Gastroesophageal sphincter (tissue), 4 donors: ENCODE results near the gene PPP2R5B. TPM values are rescaled to one million over a fixed set of nuclear protein-coding genes. Genes with fewer than 3 reads are reported as not detected.

Source experiments
- ATAC-seq: fragments of 150-250 bp; one replicate; pipeline ENCODE4 v1.9.1; 2016; ENCODE audit warnings: mild to moderate bottlenecking, moderate library complexity
- H3K27ac ChIP-seq, 4 donors: fragments of 200-600 bp; sonication (generic) in 3 of 4; 1 replicate in 3 of 4; 2 replicates in 1 of 4; pipeline ENCODE4 v1.5.1; 2016 to 2019
- H3K27me3 ChIP-seq: fragments of 200-600 bp; sonication (generic); one replicate; pipeline ENCODE4 v1.5.1; 2019
- H3K36me3 ChIP-seq, 2 donors: fragments of 200-600 bp; sonication (generic); one replicate each; pipeline ENCODE4 v1.5.1; 2019; ENCODE audit warnings: control low read depth in 1 of 2
- H3K4me1 ChIP-seq, 3 donors: fragments of 200-600 bp; sonication (generic); 1 replicate in 2 of 3; 2 replicates in 1 of 3; pipeline ENCODE4 v1.5.1; 2016 to 2019; ENCODE audit warnings: control low read depth in 2 of 3
- H3K4me3 ChIP-seq, 2 donors: fragments of 200-600 bp; sonication (generic); one replicate each; pipeline ENCODE4 v1.5.1; 2019; ENCODE audit warnings: mild to moderate bottlenecking in 1 of 2, moderate library complexity in 1 of 2
- H3K9me3 ChIP-seq, 3 donors: fragments of 200-600 bp; sonication (generic); one replicate each; pipeline ENCODE4 v1.5.1; 2017 to 2019; ENCODE audit warnings: control low read depth in 2 of 3
- CTCF ChIP-seq, 4 experiments: fragments of 200-600 bp in 2 of 4; fragments of 450-650 bp in 2 of 4; sonication (generic) in 1 of 4; IDR thresholded peaks; one replicate each; pipeline ENCODE4 v1.5.1; 2017 to 2019; ENCODE audit warnings: antibody characterized with exemption in 4 of 4, mild to moderate bottlenecking in 2 of 4, moderate library complexity in 2 of 4
- EP300 ChIP-seq: sonication (generic); formaldehyde crosslinking; IDR thresholded peaks from one replicate; pipeline ENCODE4 v1.6.1; 2017; ENCODE audit warnings: antibody characterized with exemption, mild to moderate bottlenecking
- POLR2A ChIP-seq, 2 donors: fragments of 450-650 bp; IDR thresholded peaks; one replicate each; pipeline ENCODE4 v1.6.1; 2017; ENCODE audit warnings: antibody characterized with exemption in 2 of 2, mild to moderate bottlenecking in 2 of 2, moderate library complexity in 1 of 2
- POLR2AphosphoS5 ChIP-seq: sonication (generic); formaldehyde crosslinking; IDR thresholded peaks from one replicate; pipeline ENCODE4 v1.6.1; 2017; ENCODE audit warnings: antibody characterized with exemption
- WGBS, 2 donors: methylation state at CpG; one replicate each; pipeline ENCODE4 v1.1.5; 2018; ENCODE audit warnings: low coverage in 1 of 2; 5-methylcytosine and 5-hydroxymethylcytosine counted together
- total RNA-seq, 4 donors: library from RNA; depleted of rRNA; stranded (reverse); fragments of >200 nt; gene quantifications; one replicate each; pipeline ENCODE4 v1.1.0, GENCODE V29; 2016

Gene PPP2R5B
- total RNA-seq, 4 donors from 2014 or later = 20.3 to 41.2 (median 27.0) TPM

- Histone ChIP-seq H3K27me3 (no peaks in the 10 kb centered on the region), H3K36me3 (peaks cover 0 to 100% of the 10 kb centered on the region in 2 donors), H3K4me3 (no peak overlapping the region), H3K27ac (no peak overlapping the region), H3K9me3 (no peaks in the 10 kb centered on the region), H3K4me1 (no peaks in the 10 kb centered on the region)
- no peak for ATAC-seq
- 90 to 91% methylated on average over 4 to 7 of the region's 25 CpGs for WGBS, 2 donors
- TF ChIP-seq CTCF (IDR thresholded peaks at IDR 0.05) (no peak), POLR2A (IDR thresholded peaks at IDR 0.05) (no peak), EP300 (no peak), POLR2AphosphoS5 (no peak)
Measured at GRCh38 chr11:64905516-64906313, 18.8 kb upstream of the PPP2R5B start.

- no peaks in the 10 kb centered on the region for H3K27me3 ChIP-seq
Measured at GRCh38 chr11:64906314-64906635, 18.2 kb upstream of the PPP2R5B start.

GRCh38 chr11:64908766-64909165 is 15.7 kb upstream of the PPP2R5B start:
- no peaks in the 10 kb centered on the region for H3K4me1 ChIP-seq
- TF ChIP-seq EP300 = no peak
- no peak for TF ChIP-seq CTCF (IDR thresholded peaks at IDR 0.05)
- no peak for TF ChIP-seq POLR2AphosphoS5
- no peak for TF ChIP-seq POLR2A (IDR thresholded peaks at IDR 0.05)
- H3K9me3 ChIP-seq = no peaks in the 10 kb centered on the region
- H3K27me3 ChIP-seq = no peaks in the 10 kb centered on the region
- peaks cover 0 to 100% of the 10 kb centered on the region in 2 donors for H3K36me3 ChIP-seq
- H3K27ac ChIP-seq = no peak overlapping the region
- no peak overlapping the region for H3K4me3 ChIP-seq
- WGBS, 2 donors = 89% methylated on average over 5 of the region's 11 CpGs; no CpG with 5 or more reads in 1 of the 2 donors
- no peak for ATAC-seq

More at GRCh38 chr11:64906314-64906635, 18.2 kb upstream of the PPP2R5B start:
- WGBS, 2 donors = no CpG with 5 or more reads among the region's 13 CpGs
- Histone ChIP-seq H3K27ac (no peak overlapping the region), H3K9me3 (no peaks in the 10 kb centered on the region), H3K36me3 (peaks cover 0 to 100% of the 10 kb centered on the region in 2 donors), H3K4me1 (no peaks in the 10 kb centered on the region), H3K4me3 (no peak overlapping the region)
- no peak for ATAC-seq
- no peak for TF ChIP-seq CTCF (IDR thresholded peaks at IDR 0.05)
- TF ChIP-seq POLR2AphosphoS5 = no peak
- TF ChIP-seq EP300 = no peak
- TF ChIP-seq POLR2A (IDR thresholded peaks at IDR 0.05) = no peak

- TF ChIP-seq CTCF (IDR thresholded peaks at IDR 0.05) (no peak), POLR2A (IDR thresholded peaks at IDR 0.05) (no peak), EP300 (no peak), POLR2AphosphoS5 (no peak)
- H3K4me1 ChIP-seq = peaks cover 0 to 6% (median 0%) of the 10 kb centered on the region in 3 donors
- H3K27ac ChIP-seq = no peak overlapping the region
- H3K9me3 ChIP-seq = no peaks in the 10 kb centered on the region
- no peak for ATAC-seq
- WGBS, 2 donors = no CpG with 5 or more reads among the region's 39 CpGs
- no peaks in the 10 kb centered on the region for H3K27me3 ChIP-seq
- no peak overlapping the region for H3K4me3 ChIP-seq
- H3K36me3 ChIP-seq = peaks cover 0 to 100% of the 10 kb centered on the region in 2 donors
Measured at GRCh38 chr11:64909653-64910343, 14.7 kb upstream of the PPP2R5B start.
